ENCODE measurements around the gene HFM1. TPM values are rescaled to one million over a fixed set of nuclear protein-coding genes. Genes with fewer than 3 reads are reported as not detected.

HFM1 gene
- total RNA-seq, 1 donor from 2014 or later, result 1.2 TPM

Other genes with a start within 250 kb of the HFM1 start
- gene CDC7, start 96.0 kb upstream of the HFM1 start, total RNA-seq, result 3.4 TPM

Data from lower lobe of right lung (tissue), 1 donor.